SK-N-SH (cell line): Measurements from ENCODE around the gene EPB41L4A. TPM values are rescaled to one million over a fixed set of nuclear protein-coding genes. Genes with fewer than 3 reads are reported as not detected.

Experiments
- CTCF ChIA-PET: fragments of 300-600, 350-600 bp; formaldehyde crosslinking; extraction: SDS; loops from one replicate; lab custom pipeline; 2021; lab: Yijun Ruan, JAX
- POLR2A ChIA-PET: fragments of 350-600 bp; sonication (Branson Sonifier 250); formaldehyde crosslinking; extraction: SDS; loops from one replicate; lab custom pipeline; 2020; ENCODE audit warnings: antibody characterized with exemption, inconsistent platforms; lab: Yijun Ruan, JAX
- DNase-seq: peaks from one replicate; pipeline ENCODE4 v3.0.0; 2012
- H2AFZ ChIP-seq: fragments of 200-600 bp; sonication (generic); 2 replicates; pipeline ENCODE4 v1.8.1; 2016; ENCODE audit warnings: antibody characterized with exemption, mild to moderate bottlenecking, low read depth
- H3F3A ChIP-seq: fragments of 200-600 bp; sonication (generic); replicated peaks from 2 replicates; pipeline ENCODE3; 2016; ENCODE audit warnings: antibody characterized with exemption, mild to moderate bottlenecking; ENCODE audit not compliant: insufficient read depth
- H3K27ac ChIP-seq, 2 experiments: fragments of 200-500 bp in 1 of 2; fragments of 200-600 bp in 1 of 2; sonication (Bioruptor generic) in 1 of 2; sonication (generic), shearing (Covaris generic) in 1 of 2; 2 replicates each; pipeline versions ENCODE4 v1.5.1 to v1.6.1; 2014 to 2016; ENCODE audit warnings: low read depth in 2 of 2, inconsistent platforms in 1 of 2, low read length in 1 of 2, mild to moderate bottlenecking in 1 of 2, mixed read lengths in 1 of 2
- H3K27me3 ChIP-seq: fragments of 200-600 bp; sonication (generic), shearing (Covaris generic); 2 replicates; pipeline ENCODE4 v1.6.1; 2016; ENCODE audit warnings: mixed run types; ENCODE audit not compliant: insufficient read depth
- H3K36me3 ChIP-seq, 2 experiments: fragments of 200-500 bp in 1 of 2; fragments of 200-600 bp in 1 of 2; sonication (Bioruptor generic) in 1 of 2; sonication (generic) in 1 of 2; replicated peaks in 1 of 2; 2 replicates each; pipeline versions ENCODE3 to v1.5.1; 2014 to 2016; ENCODE audit warnings: low read length in 1 of 2, mild to moderate bottlenecking in 1 of 2; ENCODE audit not compliant: insufficient read depth in 2 of 2, control insufficient read depth in 1 of 2
- H3K4me1 ChIP-seq, 2 experiments: fragments of 200-500 bp in 1 of 2; fragments of 200-600 bp in 1 of 2; sonication (Bioruptor generic) in 1 of 2; sonication (generic), shearing (Covaris generic) in 1 of 2; 2 replicates each; pipeline versions ENCODE4 v1.5.1 to v1.6.1; 2014 to 2016; ENCODE audit warnings: low read depth in 1 of 2, low read length in 1 of 2, mixed run types in 1 of 2; ENCODE audit not compliant: insufficient read depth in 2 of 2, control insufficient read depth in 1 of 2
- H3K4me2 ChIP-seq: fragments of 200-600 bp; sonication (generic), shearing (Covaris generic); 2 replicates; pipeline ENCODE4 v1.6.1; 2017; ENCODE audit warnings: mixed run types
- H3K4me3 ChIP-seq, 2 experiments: fragments of 200-500 bp in 1 of 2; fragments of 200-600 bp in 1 of 2; sonication (Bioruptor generic) in 1 of 2; sonication (generic), shearing (Covaris generic) in 1 of 2; 2 replicates each; pipeline versions ENCODE4 v1.5.1 to v1.8.1; 2014 to 2016; ENCODE audit warnings: low read depth in 2 of 2, inconsistent platforms in 1 of 2, low read length in 1 of 2, mild to moderate bottlenecking in 1 of 2, mixed read lengths in 1 of 2, moderate library complexity in 1 of 2
- H3K79me2 ChIP-seq: fragments of 200-600 bp; sonication (generic); 2 replicates; pipeline ENCODE4 v1.8.1; 2017; ENCODE audit warnings: mild to moderate bottlenecking; ENCODE audit not compliant: insufficient read depth
- H3K9ac ChIP-seq: fragments of 200-600 bp; sonication (generic); 2 replicates; pipeline ENCODE4 v1.6.1; 2017; ENCODE audit warnings: mixed run types
- H3K9me2 ChIP-seq: fragments of 200-600 bp; sonication (generic); 2 replicates; pipeline ENCODE4 v1.6.1; 2017; ENCODE audit warnings: mixed run types
- H3K9me3 ChIP-seq: fragments of 200-600 bp; sonication (generic); 2 replicates; pipeline ENCODE4 v1.6.1; 2017; ENCODE audit warnings: mixed run types, mild to moderate bottlenecking, moderate library complexity
- H4K20me1 ChIP-seq: fragments of 200-600 bp; sonication (generic); 2 replicates; pipeline ENCODE4 v1.6.1; 2017; ENCODE audit warnings: mild to moderate bottlenecking, mixed run types; ENCODE audit not compliant: insufficient read depth
- CHD2 ChIP-seq: fragments of 150-350 bp; IDR thresholded peaks from 2 replicates; pipeline ENCODE4 v1.6.1; 2018; ENCODE audit warnings: low read length; ENCODE audit not compliant: partially characterized antibody
- FOSL2 ChIP-seq: IDR thresholded peaks from 2 replicates; pipeline ENCODE4 v1.4.0; 2012; ENCODE audit warnings: low read depth, mild to moderate bottlenecking, moderate library complexity, borderline replicate concordance
- RAD21 ChIP-seq: IDR thresholded peaks from 2 replicates; pipeline ENCODE4 v1.6.1; 2012; ENCODE audit warnings: mild to moderate bottlenecking, low read length
- RCOR1 ChIP-seq: fragments of 150-350 bp; IDR thresholded peaks from 2 replicates; pipeline ENCODE4 v1.6.1; 2017; ENCODE audit warnings: antibody characterized with exemption, low read length
- RXRA ChIP-seq: IDR thresholded peaks from 2 replicates; pipeline ENCODE4 v1.4.0; 2012; ENCODE audit warnings: low read depth, mild to moderate bottlenecking, borderline replicate concordance
- SMC3 ChIP-seq: IDR thresholded peaks from 2 replicates; pipeline ENCODE4 v1.6.1; 2012; ENCODE audit warnings: low read depth, low read length, improper control_type of control experiment
- TAF1 ChIP-seq: IDR thresholded peaks from 2 replicates; pipeline ENCODE4 v1.6.1; 2012; ENCODE audit warnings: low read depth, mild to moderate bottlenecking, low read length, moderate library complexity, borderline replicate concordance
- YY1 ChIP-seq: IDR thresholded peaks from 2 replicates; pipeline ENCODE4 v1.4.0; 2012; ENCODE audit warnings: low read depth, mild to moderate bottlenecking
- WGBS: methylation state at CpG from one replicate; pipeline ENCODE4 v1.1.6; 2017; ENCODE audit warnings: low lambda C conversion rate; 5-methylcytosine and 5-hydroxymethylcytosine counted together
- polyA plus RNA-seq, 3 experiments: library from polyadenylated mRNA; depleted of rRNA; stranded (reverse); fragments of >200 nt; gene quantifications; 2 replicates each; pipeline ENCODE4 v1.2.3, GENCODE V29; 2012
- TF ChIP-seq, protein P1 (sequence below): fragments of 150-350 bp; IDR thresholded peaks from 2 replicates; pipeline ENCODE4 v1.6.1; 2016; ENCODE audit warnings: mild to moderate bottlenecking, low read depth, low read length
- TF ChIP-seq, protein P2 (sequence below): IDR thresholded peaks from 2 replicates; pipeline ENCODE4; 2012
- TF ChIP-seq, protein P3 (sequence below): fragments of 200-600 bp; sonication (generic); IDR thresholded peaks from 2 replicates; pipeline ENCODE4 v1.6.1; 2017; ENCODE audit warnings: antibody characterized with exemption, mild to moderate bottlenecking, moderate library complexity
- TF ChIP-seq, protein P4 (sequence below): fragments of 150-350 bp; IDR thresholded peaks from 2 replicates; pipeline ENCODE4 v1.6.1; 2017; ENCODE audit warnings: antibody characterized with exemption, low read length, low read depth, borderline replicate concordance

EPB41L4A gene
- polyA plus RNA-seq, 1 of the 3 experiments (the other 2 are of a cell fraction), result 0.07 TPM

DNA sequence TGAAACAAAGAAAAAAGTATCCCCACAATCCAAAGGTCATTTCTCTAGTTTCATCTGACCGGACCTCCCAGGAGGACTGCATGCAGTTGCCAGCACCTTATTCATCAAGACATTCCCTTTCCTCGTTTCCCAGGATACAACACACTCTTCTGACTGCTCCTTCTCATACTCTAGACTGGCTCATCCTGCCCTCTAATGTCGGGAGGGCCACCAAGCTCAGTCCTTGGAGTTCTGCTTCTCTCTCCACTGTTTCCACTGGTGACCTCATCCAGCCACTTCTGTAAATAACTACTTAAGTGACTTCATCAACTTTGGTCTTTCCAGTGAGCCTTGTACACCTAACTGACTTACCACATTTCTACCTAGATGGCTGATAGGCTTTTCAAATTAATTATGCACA lies 179.1 kb downstream of the EPB41L4A start:
- Histone ChIP-seq H3K9ac (no peak overlapping the region), H3K27ac (no peak overlapping the region), H3K79me2 (no peaks in the 10 kb centered on the region), H3K4me2 (no peak overlapping the region), H3K9me3 (no peaks in the 10 kb centered on the region), H3K36me3 (no peaks in the 10 kb centered on the region), H4K20me1 (no peaks in the 10 kb centered on the region), H3F3A (no peaks in the 10 kb centered on the region), H3K4me3 (no peak overlapping the region), H3K27me3 (no peaks in the 10 kb centered on the region), H2AFZ (no peak overlapping the region), H3K4me1 (no peaks in the 10 kb centered on the region), H3K9me2 (no peaks in the 10 kb centered on the region)
- CTCF ChIA-PET, result interaction anchor here (7.8 kb wide), 1 partner anchor 180 kb away, joined by 72 read pairs; the partner anchor contains the start of gene EPB41L4A
- 49% methylated on average over 3 of the region's 3 CpGs for WGBS
- DNase-seq, result no peak
- POLR2A ChIA-PET, result no interaction called here
- TF ChIP-seq, protein P1, sequence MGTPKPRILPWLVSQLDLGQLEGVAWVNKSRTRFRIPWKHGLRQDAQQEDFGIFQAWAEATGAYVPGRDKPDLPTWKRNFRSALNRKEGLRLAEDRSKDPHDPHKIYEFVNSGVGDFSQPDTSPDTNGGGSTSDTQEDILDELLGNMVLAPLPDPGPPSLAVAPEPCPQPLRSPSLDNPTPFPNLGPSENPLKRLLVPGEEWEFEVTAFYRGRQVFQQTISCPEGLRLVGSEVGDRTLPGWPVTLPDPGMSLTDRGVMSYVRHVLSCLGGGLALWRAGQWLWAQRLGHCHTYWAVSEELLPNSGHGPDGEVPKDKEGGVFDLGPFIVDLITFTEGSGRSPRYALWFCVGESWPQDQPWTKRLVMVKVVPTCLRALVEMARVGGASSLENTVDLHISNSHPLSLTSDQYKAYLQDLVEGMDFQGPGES, result no peak
- TF ChIP-seq RXRA (no peak), FOSL2 (no peak), YY1 (no peak), CHD2 (no peak), TAF1 (no peak), RCOR1 (no peak)
- TF ChIP-seq, protein P2, sequence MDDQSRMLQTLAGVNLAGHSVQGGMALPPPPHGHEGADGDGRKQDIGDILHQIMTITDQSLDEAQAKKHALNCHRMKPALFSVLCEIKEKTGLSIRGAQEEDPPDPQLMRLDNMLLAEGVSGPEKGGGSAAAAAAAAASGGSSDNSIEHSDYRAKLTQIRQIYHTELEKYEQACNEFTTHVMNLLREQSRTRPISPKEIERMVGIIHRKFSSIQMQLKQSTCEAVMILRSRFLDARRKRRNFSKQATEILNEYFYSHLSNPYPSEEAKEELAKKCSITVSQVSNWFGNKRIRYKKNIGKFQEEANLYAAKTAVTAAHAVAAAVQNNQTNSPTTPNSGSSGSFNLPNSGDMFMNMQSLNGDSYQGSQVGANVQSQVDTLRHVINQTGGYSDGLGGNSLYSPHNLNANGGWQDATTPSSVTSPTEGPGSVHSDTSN, result no peak
- TF ChIP-seq, protein P3, sequence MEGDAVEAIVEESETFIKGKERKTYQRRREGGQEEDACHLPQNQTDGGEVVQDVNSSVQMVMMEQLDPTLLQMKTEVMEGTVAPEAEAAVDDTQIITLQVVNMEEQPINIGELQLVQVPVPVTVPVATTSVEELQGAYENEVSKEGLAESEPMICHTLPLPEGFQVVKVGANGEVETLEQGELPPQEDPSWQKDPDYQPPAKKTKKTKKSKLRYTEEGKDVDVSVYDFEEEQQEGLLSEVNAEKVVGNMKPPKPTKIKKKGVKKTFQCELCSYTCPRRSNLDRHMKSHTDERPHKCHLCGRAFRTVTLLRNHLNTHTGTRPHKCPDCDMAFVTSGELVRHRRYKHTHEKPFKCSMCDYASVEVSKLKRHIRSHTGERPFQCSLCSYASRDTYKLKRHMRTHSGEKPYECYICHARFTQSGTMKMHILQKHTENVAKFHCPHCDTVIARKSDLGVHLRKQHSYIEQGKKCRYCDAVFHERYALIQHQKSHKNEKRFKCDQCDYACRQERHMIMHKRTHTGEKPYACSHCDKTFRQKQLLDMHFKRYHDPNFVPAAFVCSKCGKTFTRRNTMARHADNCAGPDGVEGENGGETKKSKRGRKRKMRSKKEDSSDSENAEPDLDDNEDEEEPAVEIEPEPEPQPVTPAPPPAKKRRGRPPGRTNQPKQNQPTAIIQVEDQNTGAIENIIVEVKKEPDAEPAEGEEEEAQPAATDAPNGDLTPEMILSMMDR, result no peak
- TF ChIP-seq, protein P4, sequence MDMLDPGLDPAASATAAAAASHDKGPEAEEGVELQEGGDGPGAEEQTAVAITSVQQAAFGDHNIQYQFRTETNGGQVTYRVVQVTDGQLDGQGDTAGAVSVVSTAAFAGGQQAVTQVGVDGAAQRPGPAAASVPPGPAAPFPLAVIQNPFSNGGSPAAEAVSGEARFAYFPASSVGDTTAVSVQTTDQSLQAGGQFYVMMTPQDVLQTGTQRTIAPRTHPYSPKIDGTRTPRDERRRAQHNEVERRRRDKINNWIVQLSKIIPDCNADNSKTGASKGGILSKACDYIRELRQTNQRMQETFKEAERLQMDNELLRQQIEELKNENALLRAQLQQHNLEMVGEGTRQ, result no peak

DNA sequence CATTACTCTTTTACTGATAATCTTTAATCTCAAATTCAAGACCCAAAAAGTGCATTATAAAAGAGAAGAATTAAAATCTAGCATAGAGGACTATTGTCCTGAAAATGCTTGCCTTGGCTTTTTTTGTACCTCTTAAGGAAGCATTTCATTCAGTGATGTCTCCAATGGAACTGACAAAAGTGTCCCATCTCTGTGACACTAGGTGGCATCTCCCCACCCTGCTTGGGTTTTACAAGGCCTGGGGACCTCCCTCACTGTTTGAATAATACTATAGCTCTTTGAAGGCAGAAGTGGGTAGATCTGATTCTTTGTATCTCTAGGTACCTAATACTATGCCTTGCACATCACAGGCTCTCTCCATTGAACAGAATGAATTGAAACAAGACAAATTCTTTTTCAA lies 180.6 kb downstream of the EPB41L4A start:
- H3F3A ChIP-seq, result no peaks in the 10 kb centered on the region
- POLR2A ChIA-PET, result no interaction called here
- no peaks in the 10 kb centered on the region for H3K9me2 ChIP-seq
- H3K36me3 ChIP-seq, result no peaks in the 10 kb centered on the region
- no peak overlapping the region for H3K4me2 ChIP-seq
- no peaks in the 10 kb centered on the region for H4K20me1 ChIP-seq
- H3K27ac ChIP-seq, result no peak overlapping the region
- peak; percentile 30 for DNase-seq
- no peak overlapping the region for H3K9ac ChIP-seq
- no peak overlapping the region for H2AFZ ChIP-seq
- H3K9me3 ChIP-seq, result no peaks in the 10 kb centered on the region
- no peaks in the 10 kb centered on the region for H3K79me2 ChIP-seq
- CTCF ChIA-PET, result interaction anchor here (0.9 to 7.8 kb wide), 2 partner anchors 26 to 181 kb away, joined by 3 to 72 read pairs; partner anchors contain the start of gene EPB41L4A
- H3K4me3 ChIP-seq, result no peak overlapping the region
- H3K27me3 ChIP-seq, result no peaks in the 10 kb centered on the region
- TF ChIP-seq SMC3, result peak; percentile 42; the same call in 1 of the 2 replicates
- TF ChIP-seq YY1, result no peak
- peak; percentile 65 for TF ChIP-seq RAD21
- H3K4me1 ChIP-seq, result no peaks in the 10 kb centered on the region
